HTERT RPE-1 (cell line): ENCODE measurements around the gene ARHGAP12.
"Not testable (repeated sequence)": the region's sequence is repeated elsewhere in the genome, so short reads cannot be mapped to it uniquely, and the experiment has no call there.

ENCODE experiments used
- in situ Hi-C: fragments of 300-500 bp; cut with MboI; formaldehyde crosslinking; loops from 4 replicates; pipeline ENCODE4 v1.14.3; 2020; ENCODE audit warnings: low sequenced_read_pairs

The ARHGAP12 gene

GRCh38 chr10:31773749-31774298 is 154.8 kb downstream of the ARHGAP12 start:
- in situ Hi-C loops: no loop called here

DNA sequence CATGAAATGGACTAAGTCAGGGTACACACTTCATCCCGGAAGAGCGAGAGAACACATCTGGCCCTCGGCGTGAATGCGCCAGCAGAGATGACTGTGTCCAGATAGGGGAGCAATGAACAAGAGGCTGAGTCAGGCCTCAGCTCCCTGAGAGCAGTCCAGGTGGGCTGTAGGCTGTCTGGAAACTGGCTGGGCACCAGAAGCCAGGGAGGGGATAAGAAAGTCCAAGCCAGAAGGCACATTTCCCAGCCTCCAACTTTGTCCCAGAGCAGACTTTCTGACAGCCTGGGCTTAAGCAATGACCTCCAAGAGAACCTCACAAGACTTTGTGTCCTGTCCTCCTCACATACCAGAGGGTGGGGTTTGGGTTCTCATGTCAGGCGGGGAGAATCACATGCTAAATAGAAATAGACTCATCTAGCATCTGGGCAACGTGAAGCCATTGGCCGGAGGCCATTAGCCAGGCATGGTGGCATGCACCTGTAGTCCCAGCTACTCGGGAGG is 157.2 kb downstream of the ARHGAP12 start:
- in situ Hi-C loops: no loop called here

DNA sequence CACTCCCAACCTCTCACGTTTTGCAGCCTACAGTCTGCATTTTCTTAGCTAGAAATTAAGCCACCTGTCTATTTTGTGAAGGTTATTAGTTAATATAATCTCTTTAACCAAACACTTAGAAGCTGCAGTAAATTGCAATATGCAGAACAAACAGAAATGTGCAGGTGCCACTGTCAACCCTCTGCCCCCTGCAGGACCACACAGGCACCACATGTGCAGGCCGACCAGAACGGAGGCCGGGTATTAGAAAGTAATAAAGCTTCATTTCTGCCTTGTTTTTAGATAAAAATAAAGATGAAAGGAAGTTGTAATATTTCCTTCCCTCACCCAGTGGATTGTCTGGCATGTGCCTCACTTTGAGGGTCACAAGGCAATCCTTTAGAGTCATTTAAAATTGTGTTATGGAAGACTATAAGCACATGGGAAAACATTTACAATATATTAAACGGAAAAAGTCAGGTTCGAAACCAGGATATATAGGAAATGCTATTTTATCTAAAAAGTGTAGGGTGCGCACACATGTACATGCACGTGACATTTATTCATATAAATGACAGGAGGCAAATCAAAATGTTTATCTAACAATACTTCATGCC is 158.2 kb downstream of the ARHGAP12 start:
- in situ Hi-C loops: no loop called here

DNA sequence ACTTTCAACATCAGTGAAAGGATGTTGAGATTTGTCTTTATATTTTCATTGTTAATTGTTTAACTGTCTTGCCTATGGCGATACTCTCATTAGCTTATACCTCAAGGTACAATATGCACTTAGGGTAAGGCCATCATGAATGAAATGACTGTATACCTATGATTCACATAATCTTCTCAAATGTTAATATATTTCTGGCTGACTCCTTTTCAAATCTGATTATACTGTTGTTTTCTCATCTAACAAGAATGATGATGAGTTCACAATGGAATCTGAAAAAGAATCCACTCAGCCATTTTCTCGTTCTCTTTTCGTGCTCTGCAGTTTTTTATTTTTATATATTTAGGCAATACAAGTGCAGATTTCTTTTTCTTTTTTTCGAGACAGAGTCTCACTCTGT is 159.1 kb downstream of the ARHGAP12 start:
- in situ Hi-C loops: no loop called here

DNA sequence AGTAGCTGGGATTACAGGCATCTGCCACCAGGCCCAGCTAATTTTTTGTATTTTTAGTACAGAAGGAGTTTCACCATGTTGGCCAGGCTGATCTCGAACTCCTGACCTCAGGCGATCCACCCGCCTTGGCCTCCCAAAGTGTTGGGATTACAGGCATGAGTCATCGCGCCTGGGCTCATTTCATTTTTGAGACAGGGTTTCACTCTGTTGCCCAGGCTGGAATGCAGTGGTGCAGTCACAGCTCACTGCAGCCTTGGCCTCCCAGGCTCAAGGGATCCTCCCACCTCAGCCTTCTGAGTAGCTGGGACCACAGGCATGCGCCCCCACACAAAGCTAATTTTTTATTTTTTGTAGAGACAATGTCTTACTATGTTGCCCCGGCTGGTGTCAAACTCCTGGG is 159.7 kb downstream of the ARHGAP12 start:
- in situ Hi-C loops: not testable (repeated sequence)

GRCh38 chr10:31768467-31768866 is 160.2 kb downstream of the ARHGAP12 start:
- in situ Hi-C loops: no loop called here

DNA sequence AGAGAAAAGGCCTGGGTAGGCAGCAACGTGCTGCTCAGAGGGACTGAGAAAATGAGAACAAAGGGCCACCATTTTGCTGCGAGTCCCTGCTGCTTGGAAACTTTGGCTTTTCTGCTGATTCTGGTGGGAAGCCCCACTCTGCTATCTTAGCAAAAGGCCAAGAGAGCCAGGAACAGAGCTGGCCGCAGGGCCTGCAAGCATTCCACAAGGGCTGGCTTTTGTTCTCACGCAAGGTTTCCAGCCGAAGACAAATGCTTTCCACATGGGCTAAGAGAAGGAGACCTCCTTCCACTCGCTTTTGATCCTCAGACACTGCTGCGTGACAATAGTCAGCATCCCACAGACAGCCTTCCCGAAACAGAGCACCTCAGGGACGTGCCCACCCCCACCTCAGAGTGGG is 163.1 kb downstream of the ARHGAP12 start:
- in situ Hi-C loops: no loop called here

GRCh38 chr10:31762316-31762715 is 166.3 kb downstream of the ARHGAP12 start:
- in situ Hi-C loops: no loop called here

DNA sequence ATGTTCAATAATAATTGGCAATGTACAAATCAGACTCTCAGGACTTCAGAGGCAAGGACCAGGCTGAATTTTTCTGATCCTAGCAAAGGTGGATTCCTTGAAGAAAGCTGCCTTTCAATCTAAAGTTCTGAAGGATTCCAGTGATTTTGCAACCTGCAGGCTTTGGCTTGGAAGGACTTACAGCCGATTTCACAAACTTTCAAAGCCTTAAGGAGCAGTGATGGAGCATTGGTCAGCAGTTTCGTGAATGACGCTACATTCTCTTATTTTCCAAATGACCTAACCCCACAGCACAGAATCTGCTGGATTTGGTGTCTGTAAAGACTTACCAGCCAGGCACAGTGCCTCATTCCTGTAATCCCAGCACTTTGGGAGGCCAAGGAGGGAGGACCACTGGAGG is 167.5 kb downstream of the ARHGAP12 start:
- in situ Hi-C loops: no loop called here

DNA sequence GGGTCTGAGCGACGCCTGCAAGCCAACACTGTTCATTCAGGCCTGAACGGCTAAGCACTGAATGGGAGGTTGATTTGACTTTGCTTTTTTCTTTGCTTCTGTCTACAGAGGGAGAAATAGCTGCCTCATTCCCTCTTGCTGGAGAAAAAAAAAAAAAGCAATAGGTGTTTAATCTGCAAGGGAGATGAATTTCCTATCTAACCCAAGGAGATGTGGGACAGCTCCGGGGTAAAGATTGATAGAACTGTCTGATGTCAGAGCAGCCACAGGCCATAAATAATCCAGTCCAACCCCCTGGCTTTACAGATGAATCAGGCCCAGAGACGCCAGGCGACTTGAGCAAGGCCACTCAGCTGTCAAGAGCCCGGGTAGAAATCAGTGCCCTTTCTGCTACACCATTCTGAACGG is 168.0 kb downstream of the ARHGAP12 start:
- in situ Hi-C loops: no loop called here

DNA sequence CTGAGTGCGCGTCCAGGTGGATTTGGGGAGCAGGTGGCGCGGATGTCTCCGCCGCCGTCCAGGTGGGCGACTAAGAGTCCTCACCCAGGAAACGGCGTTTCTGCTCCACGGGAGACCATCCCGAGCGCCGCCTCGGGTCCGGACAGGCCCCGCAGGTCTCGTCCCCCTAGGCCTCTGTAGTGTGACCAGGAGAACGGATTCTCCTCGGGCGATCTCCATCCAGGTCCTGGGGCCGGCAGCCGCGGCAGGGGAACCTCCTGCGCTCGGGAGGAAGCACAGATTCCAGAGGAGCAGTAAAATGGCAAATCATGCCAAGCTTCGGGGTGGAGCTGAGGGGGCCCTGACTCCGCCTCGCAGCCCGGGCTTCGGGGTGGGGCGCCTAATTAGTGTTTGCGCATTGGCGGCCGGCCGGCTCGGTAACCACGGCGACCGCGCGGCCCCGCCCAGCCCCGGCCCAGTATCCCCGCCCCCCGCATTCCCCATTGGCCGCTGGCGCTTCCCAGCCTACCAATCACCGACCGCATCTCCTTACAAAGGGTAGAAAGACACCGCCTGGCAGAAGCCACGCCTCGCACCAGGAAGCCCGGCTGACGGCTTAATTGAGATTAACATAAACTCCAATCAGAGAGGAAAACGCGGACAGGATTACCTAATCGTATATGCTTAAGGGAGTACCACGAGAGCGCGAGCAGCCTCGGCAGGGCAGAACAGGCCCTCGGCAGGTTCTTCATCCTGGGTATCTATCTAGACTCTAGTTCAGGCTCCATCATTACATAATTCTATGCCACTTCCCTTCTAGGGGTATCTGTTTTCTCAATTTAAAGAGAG is 168.6 kb downstream of the ARHGAP12 start:
- in situ Hi-C loops: no loop called here

- in situ Hi-C loops: no loop called here
Observed at GRCh38 chr10:31759124-31759798, 169.4 kb downstream of the ARHGAP12 start.

DNA sequence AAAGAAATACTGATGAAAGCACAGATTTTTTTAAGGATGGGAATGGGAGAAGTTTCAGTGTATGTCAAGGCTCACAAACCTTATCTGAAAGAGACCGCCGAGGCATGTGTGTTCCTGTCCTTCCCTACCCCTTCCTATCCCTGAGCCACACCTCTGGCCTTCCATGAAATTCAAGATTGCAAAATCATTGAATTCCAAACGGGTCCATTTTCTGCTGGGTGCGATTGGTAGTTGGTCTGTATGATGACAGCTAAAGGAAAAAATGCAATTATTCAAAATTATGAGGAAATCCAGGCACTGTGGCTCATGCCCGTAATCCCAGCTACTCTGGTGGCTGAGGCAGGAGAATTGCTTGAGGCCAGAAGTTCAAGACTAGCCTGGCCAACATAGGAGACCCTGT is 170.1 kb downstream of the ARHGAP12 start:
- in situ Hi-C loops: no loop called here

- in situ Hi-C loops: no loop called here
Observed at GRCh38 chr10:31757831-31758230, 170.8 kb downstream of the ARHGAP12 start.

GRCh38 chr10:31757386-31757791 is 171.2 kb downstream of the ARHGAP12 start:
- in situ Hi-C loops: no loop called here

DNA sequence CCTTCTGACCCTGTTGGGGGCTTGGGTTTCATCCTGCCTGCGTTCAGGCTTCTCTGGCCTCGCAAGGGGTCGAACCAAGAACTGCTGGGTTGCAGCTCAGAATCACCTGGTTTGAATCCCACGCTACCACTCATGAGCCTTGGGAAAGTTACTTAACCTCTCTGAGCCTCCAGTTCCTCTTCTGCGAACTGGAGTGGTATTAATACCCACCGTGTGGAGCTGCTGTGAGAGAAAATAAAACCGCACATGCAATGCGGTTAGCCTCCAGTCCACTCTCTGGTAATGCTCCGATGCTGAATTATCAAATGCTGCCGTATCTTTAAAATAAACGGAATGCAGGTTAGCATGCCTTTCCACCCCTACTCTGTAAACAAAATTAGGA is 171.9 kb downstream of the ARHGAP12 start:
- in situ Hi-C loops: no loop called here

DNA sequence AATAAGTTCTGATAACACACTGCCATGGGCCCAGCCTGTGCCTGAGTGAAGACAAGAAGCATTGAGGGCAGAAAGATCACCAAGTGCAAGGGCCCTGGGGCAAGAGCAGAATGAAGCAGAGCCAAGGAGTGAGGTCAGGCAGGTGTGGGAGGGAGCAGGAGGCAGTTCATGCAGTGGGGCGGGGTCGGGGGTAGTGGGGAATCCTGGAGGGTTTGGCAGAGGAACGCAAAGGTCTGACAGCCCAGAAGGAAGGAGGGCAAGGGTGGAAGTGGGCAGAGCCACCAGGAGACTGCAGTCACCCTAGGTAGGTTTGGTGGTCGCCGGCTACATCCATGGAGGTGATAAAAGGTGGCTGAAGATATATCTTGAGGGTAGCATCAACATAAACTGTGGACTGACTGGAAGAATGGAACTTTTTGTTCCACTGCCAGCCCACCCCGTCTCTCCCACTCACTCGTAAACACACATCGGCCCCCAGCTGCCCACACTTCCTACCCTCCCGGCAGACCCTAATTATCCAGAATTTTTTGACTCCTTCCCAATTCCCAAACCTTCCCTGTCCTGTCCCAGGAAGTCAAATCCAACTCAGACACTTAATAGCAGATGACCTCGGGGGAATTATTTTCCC is 172.4 kb downstream of the ARHGAP12 start:
- in situ Hi-C loops: no loop called here
